Smooth muscle cell (in vitro differentiated cells): ENCODE results near the gene FOXP1. TPM values are rescaled to one million over a fixed set of nuclear protein-coding genes. Genes with fewer than 3 reads are reported as not detected.

Source experiments
- DNase-seq: peaks from one replicate; lab custom pipeline; 2025; ENCODE audit not compliant: unreplicated experiment; lab: John Stamatoyannopoulos, UW
- H2AFZ ChIP-seq: fragments of 200-600 bp; sonication (generic); 2 replicates; pipeline ENCODE4 v1.6.0; 2016; ENCODE audit warnings: antibody characterized with exemption, low read depth, mild to moderate bottlenecking
- H3F3A ChIP-seq: fragments of 200-600 bp; sonication (generic); 2 replicates; pipeline ENCODE4 v1.6.0; 2017; ENCODE audit warnings: antibody characterized with exemption, low read depth
- H3K27ac ChIP-seq: fragments of 200-600 bp; sonication (generic); 2 replicates; pipeline ENCODE4 v1.5.1; 2016; ENCODE audit warnings: low read depth, mild to moderate bottlenecking
- H3K27me3 ChIP-seq: fragments of 200-600 bp; sonication (generic); 2 replicates; pipeline ENCODE4 v1.6.1; 2016; ENCODE audit warnings: low read depth, mild to moderate bottlenecking
- H3K36me3 ChIP-seq: fragments of 200-600 bp; sonication (generic); 2 replicates; pipeline ENCODE4 v1.5.1; 2016; ENCODE audit warnings: low read depth
- H3K4me1 ChIP-seq: fragments of 200-600 bp; sonication (generic); 2 replicates; pipeline ENCODE4 v1.5.1; 2016; ENCODE audit warnings: low read depth
- H3K4me2 ChIP-seq: fragments of 200-600 bp; sonication (generic); 2 replicates; pipeline ENCODE4 v1.6.0; 2016; ENCODE audit warnings: mild to moderate bottlenecking
- H3K4me3 ChIP-seq: fragments of 200-600 bp; sonication (generic); 2 replicates; pipeline ENCODE4 v1.5.1; 2016; ENCODE audit warnings: mild to moderate bottlenecking
- H3K79me2 ChIP-seq: fragments of 200-600 bp; sonication (generic); 2 replicates; pipeline ENCODE4 v1.6.0; 2016; ENCODE audit warnings: low read depth, mild to moderate bottlenecking
- H3K9ac ChIP-seq: fragments of 200-600 bp; sonication (generic); 2 replicates; pipeline ENCODE4 v1.6.0; 2016; ENCODE audit warnings: low read depth
- H3K9me3 ChIP-seq: fragments of 200-600 bp; sonication (generic); replicated peaks from 2 replicates; pipeline ENCODE4 v1.5.1; 2016; ENCODE audit warnings: low read depth
- H4K20me1 ChIP-seq: fragments of 200-600 bp; sonication (generic); 2 replicates; pipeline ENCODE4 v1.6.0; 2016; ENCODE audit warnings: low read depth
- CTCF ChIP-seq: fragments of 200-600 bp; sonication (generic); IDR thresholded peaks from 2 replicates; pipeline ENCODE4 v1.5.1; 2017; ENCODE audit warnings: borderline replicate concordance, mild to moderate bottlenecking, antibody characterized with exemption; ENCODE audit not compliant: insufficient read depth, poor library complexity, severe bottlenecking
- WGBS: methylation state at CpG from one replicate; pipeline ENCODE4 v1.1.7; 2016; ENCODE audit warnings: low lambda C conversion rate; 5-methylcytosine and 5-hydroxymethylcytosine counted together
- polyA plus RNA-seq: library from polyadenylated mRNA; unstranded; fragments of >200 nt; fragmentation: Nextera tagmentation; extraction: Ambion mirVana; gene quantifications from 2 replicates; pipeline ENCODE4 v1.2.1, GENCODE V29; 2016
- total RNA-seq: library from RNA; depleted of rRNA; stranded (reverse); fragments of >200 nt; gene quantifications from 2 replicates; pipeline ENCODE4 v1.2.3, GENCODE V29; 2014

Gene FOXP1
- total and polyA plus RNA-seq, 2 experiments from 2014 or later, result 40.9 to 68.0 TPM

- no peak overlapping the region for H3K4me3 ChIP-seq
- H3K36me3 ChIP-seq, result no peaks in the 10 kb centered on the region
- DNase-seq, result no peak
- no peak overlapping the region for H3K27ac ChIP-seq
- WGBS, result 89% methylated on average over 2 of the region's 2 CpGs
- no peak overlapping the region for H3K4me2 ChIP-seq
- no peaks in the 10 kb centered on the region for H3K79me2 ChIP-seq
- no peak overlapping the region for H2AFZ ChIP-seq
- no peaks in the 10 kb centered on the region for H3K9me3 ChIP-seq
- H3K27me3 ChIP-seq, result no peaks in the 10 kb centered on the region
- peaks cover 10% of the 10 kb centered on the region for H3F3A ChIP-seq
- H4K20me1 ChIP-seq, result no peaks in the 10 kb centered on the region
- no peak overlapping the region for H3K9ac ChIP-seq
- no peak for TF ChIP-seq CTCF
- peaks cover 8% of the 10 kb centered on the region for H3K4me1 ChIP-seq
Observed at GRCh38 chr3:71136276-71136675, 447.3 kb downstream of the FOXP1 start.

GRCh38 chr3:71135373-71136088 lies 448.0 kb downstream of the FOXP1 start:
- WGBS, result 72% methylated on average over 8 of the region's 8 CpGs
- no peak overlapping the region for H3K4me2 ChIP-seq
- H3K27ac ChIP-seq, result no peak overlapping the region
- no peaks in the 10 kb centered on the region for H3K79me2 ChIP-seq
- no peaks in the 10 kb centered on the region for H4K20me1 ChIP-seq
- no peak overlapping the region for H2AFZ ChIP-seq
- TF ChIP-seq CTCF, result no peak
- H3K4me1 ChIP-seq, result peaks cover 15% of the 10 kb centered on the region
- H3K36me3 ChIP-seq, result no peaks in the 10 kb centered on the region
- no peak for DNase-seq
- H3K9ac ChIP-seq, result no peak overlapping the region
- H3K9me3 ChIP-seq, result no peaks in the 10 kb centered on the region
- H3K27me3 ChIP-seq, result no peaks in the 10 kb centered on the region
- no peak overlapping the region for H3K4me3 ChIP-seq
- peaks cover 11% of the 10 kb centered on the region for H3F3A ChIP-seq

GRCh38 chr3:71134521-71134920 lies 449.0 kb downstream of the FOXP1 start:
- H3K27ac ChIP-seq, result no peak overlapping the region
- no peaks in the 10 kb centered on the region for H4K20me1 ChIP-seq
- H3K9ac ChIP-seq, result no peak overlapping the region
- DNase-seq, result no peak
- H3K4me2 ChIP-seq, result no peak overlapping the region
- H3K36me3 ChIP-seq, result no peaks in the 10 kb centered on the region
- H3F3A ChIP-seq, result peaks cover 11% of the 10 kb centered on the region
- H3K27me3 ChIP-seq, result no peaks in the 10 kb centered on the region
- no peak for TF ChIP-seq CTCF
- 94% methylated on average over 2 of the region's 2 CpGs for WGBS
- peaks cover 25% of the 10 kb centered on the region for H3K4me1 ChIP-seq
- H3K4me3 ChIP-seq, result no peak overlapping the region
- no peaks in the 10 kb centered on the region for H3K9me3 ChIP-seq
- H2AFZ ChIP-seq, result no peak overlapping the region
- no peaks in the 10 kb centered on the region for H3K79me2 ChIP-seq

- H3K9ac ChIP-seq, result no peak overlapping the region
- no peak overlapping the region for H3K4me3 ChIP-seq
- H3K4me2 ChIP-seq, result no peak overlapping the region
- no peak overlapping the region for H2AFZ ChIP-seq
- no peak for DNase-seq
- no peaks in the 10 kb centered on the region for H3K9me3 ChIP-seq
- peaks cover 32% of the 10 kb centered on the region for H3K4me1 ChIP-seq
- no peak for TF ChIP-seq CTCF
- H4K20me1 ChIP-seq, result no peaks in the 10 kb centered on the region
- H3K79me2 ChIP-seq, result peaks cover 3% of the 10 kb centered on the region
- no peak overlapping the region for H3K27ac ChIP-seq
- H3F3A ChIP-seq, result peaks cover 11% of the 10 kb centered on the region
- 85% methylated on average over 4 of the region's 4 CpGs for WGBS
- H3K27me3 ChIP-seq, result no peaks in the 10 kb centered on the region
- H3K36me3 ChIP-seq, result no peaks in the 10 kb centered on the region
Observed at GRCh38 chr3:71133865-71134264, 449.7 kb downstream of the FOXP1 start.
